Measurements from ENCODE around the gene LAG3. TPM values are rescaled to one million over a fixed set of nuclear protein-coding genes. Genes with fewer than 3 reads are reported as not detected.

The LAG3 gene
- total RNA-seq, 1 experiment from 2014 or later, result 4.1 TPM

DNA sequence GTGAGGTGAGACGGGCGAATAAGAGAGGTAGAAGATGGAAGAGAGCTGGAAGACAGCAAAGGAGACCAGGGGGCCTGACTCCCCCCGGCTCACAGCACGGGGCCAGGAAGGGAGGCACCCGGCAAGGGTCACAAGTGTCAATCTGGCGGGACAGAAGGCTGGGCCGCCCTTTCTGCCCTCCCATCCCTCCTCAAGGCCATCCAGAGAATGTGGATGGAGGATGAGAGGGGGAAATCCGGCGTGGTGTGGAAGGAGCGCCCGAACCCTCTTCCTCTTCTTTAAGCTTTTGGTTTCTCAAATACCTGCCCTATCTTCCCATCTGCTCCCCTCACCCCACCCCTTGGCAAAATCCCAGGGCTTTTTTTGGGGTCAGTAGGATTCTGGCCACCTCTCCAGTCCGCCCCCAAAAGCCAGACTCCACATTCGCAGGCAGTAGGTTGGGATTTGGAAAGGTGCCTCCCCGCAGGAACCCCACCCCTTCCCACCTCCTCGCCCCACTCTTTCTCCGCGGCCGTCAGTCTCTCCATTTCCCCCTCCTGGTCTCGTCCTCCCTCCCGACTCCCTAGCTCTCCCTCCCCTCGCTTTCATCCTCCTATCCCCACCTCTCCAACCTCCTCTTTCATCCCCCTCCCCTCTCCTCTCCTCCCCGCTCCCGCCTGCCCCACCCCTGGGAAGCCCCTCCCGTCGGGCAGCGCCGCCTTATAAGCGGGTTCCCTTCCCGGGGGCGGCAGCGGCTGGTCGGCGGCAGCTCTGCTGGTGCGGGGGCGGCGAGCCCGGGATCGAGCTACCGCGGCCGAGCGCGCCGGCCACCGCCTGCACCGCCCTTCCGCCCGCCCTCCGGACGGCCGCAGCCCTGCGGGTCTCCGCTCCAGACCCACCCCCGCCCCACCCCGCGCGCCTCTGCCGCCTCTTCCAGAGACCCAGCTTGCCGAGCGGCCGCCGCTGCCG, 6.4 kb upstream of the LAG3 start, which contains the start of gene PTMS:
TSS of gene PTMS (plus strand) at position 730 of the 948 bp plus-strand sequence. CDS start 343 bp downstream, outside the sequence.
- peak; percentile 96 for DNase-seq (ENCODE audit: low spot score)
- H3K4me1 ChIP-seq (ENCODE audit: insufficient read depth, low read length, poor library complexity, severe bottlenecking), result peaks cover 40% of the 10 kb centered on the region
- no peaks in the 10 kb centered on the region for H3K9me3 ChIP-seq (ENCODE audit: low read depth, low read length, poor library complexity, severe bottlenecking)
- CTCF ChIA-PET, result interaction anchor here (0.6 to 2.0 kb wide), 8 partner anchors 12 to 343 kb away, joined by 3 to 21 read pairs (median 4); partner anchors contain the start of genes C1RL, CDCA3, GPR162 and MLF2
- TSS peak; percentile 38 for BruUV-seq (replicated peaks)
- intact Hi-C loops (cut with micrococcal nuclease; ENCODE audit: unreplicated experiment), result loop anchor here (2.0 to 10.0 kb wide), 3 partner anchors 13 to 199 kb away; partner anchors contain the start of genes MLF2 and P3H3
- no peaks in the 10 kb centered on the region for H3K27me3 ChIP-seq (replicated peaks; ENCODE audit: insufficient read depth, low read depth, low read length, poor library complexity)
- peak within 1 kb of the TSS; percentile 88 for H3K27ac ChIP-seq (ENCODE audit: low read depth, low read length, poor library complexity, severe bottlenecking)
- TF ChIP-seq EZH2 (IDR thresholded peaks at IDR 0.05; ENCODE audit: borderline replicate concordance, low read depth, low read length, poor library complexity, severe bottlenecking) (no peak), CTCF (conservative IDR thresholded peaks at IDR 0.05; ENCODE audit: low read depth, low read length) (no peak)
- peak within 1 kb of the TSS; percentile 97 for H3K4me3 ChIP-seq (ENCODE audit: low read depth, low read length, poor library complexity, severe bottlenecking)
- POLR2A ChIA-PET (ENCODE audit: low non-redundant PET), result interaction anchor here (0.5 to 1.2 kb wide), 5 partner anchors 12 to 42 kb away, joined by 3 to 6 read pairs (median 3); partner anchors contain the start of genes COPS7A and MLF2
- H3K36me3 ChIP-seq (ENCODE audit: insufficient read depth, low read length, poor library complexity, severe bottlenecking), result peaks cover 17% of the 10 kb centered on the region

GRCh38 chr12:6766651-6767349, 5.5 kb upstream of the LAG3 start:
- TF ChIP-seq EZH2 (IDR thresholded peaks at IDR 0.05; ENCODE audit: borderline replicate concordance, low read depth, low read length, poor library complexity, severe bottlenecking) (no peak), CTCF (conservative IDR thresholded peaks at IDR 0.05; ENCODE audit: low read depth, low read length) (peak; percentile 53; the same call in 1 of the 2 replicates)
- peak overlapping the region; percentile 88 for H3K27ac ChIP-seq (ENCODE audit: low read depth, low read length, poor library complexity, severe bottlenecking)
- ChIA-PET POLR2A (ENCODE audit: low non-redundant PET) (no interaction called here), CTCF (interaction anchor here (0.5 to 2.0 kb wide), 8 partner anchors 11 to 342 kb away, joined by 3 to 21 read pairs (median 4); partner anchors contain the start of genes C1RL, CDCA3, MLF2 and USP5)
- intact Hi-C loops (cut with micrococcal nuclease; ENCODE audit: unreplicated experiment), result loop anchor here (2.0 to 10.0 kb wide), 3 partner anchors 14 to 198 kb away; partner anchors contain the start of genes MLF2 and P3H3
- peaks cover 24% of the 10 kb centered on the region for H3K36me3 ChIP-seq (ENCODE audit: insufficient read depth, low read length, poor library complexity, severe bottlenecking)
- BruUV-seq (replicated peaks), result no TSS peak
- peaks cover 40% of the 10 kb centered on the region for H3K4me1 ChIP-seq (ENCODE audit: insufficient read depth, low read length, poor library complexity, severe bottlenecking)
- peak overlapping the region; percentile 97 for H3K4me3 ChIP-seq (ENCODE audit: low read depth, low read length, poor library complexity, severe bottlenecking)
- no peaks in the 10 kb centered on the region for H3K27me3 ChIP-seq (replicated peaks; ENCODE audit: insufficient read depth, low read depth, low read length, poor library complexity)
- peak; percentile 71 for DNase-seq (ENCODE audit: low spot score)
- H3K9me3 ChIP-seq (ENCODE audit: low read depth, low read length, poor library complexity, severe bottlenecking), result no peaks in the 10 kb centered on the region

Measured in A673 (cell line).